NCI-H446 (cell line): ENCODE results near the gene TLE6.
"Not testable (repeated sequence)": the region's sequence is repeated elsewhere in the genome, so short reads cannot be mapped to it uniquely, and the experiment has no call there.

Source experiments
- DNase-seq, 2 experiments: peaks; one replicate each; lab custom pipeline; 2025; lab: John Stamatoyannopoulos, UW

Gene TLE6

DNA sequence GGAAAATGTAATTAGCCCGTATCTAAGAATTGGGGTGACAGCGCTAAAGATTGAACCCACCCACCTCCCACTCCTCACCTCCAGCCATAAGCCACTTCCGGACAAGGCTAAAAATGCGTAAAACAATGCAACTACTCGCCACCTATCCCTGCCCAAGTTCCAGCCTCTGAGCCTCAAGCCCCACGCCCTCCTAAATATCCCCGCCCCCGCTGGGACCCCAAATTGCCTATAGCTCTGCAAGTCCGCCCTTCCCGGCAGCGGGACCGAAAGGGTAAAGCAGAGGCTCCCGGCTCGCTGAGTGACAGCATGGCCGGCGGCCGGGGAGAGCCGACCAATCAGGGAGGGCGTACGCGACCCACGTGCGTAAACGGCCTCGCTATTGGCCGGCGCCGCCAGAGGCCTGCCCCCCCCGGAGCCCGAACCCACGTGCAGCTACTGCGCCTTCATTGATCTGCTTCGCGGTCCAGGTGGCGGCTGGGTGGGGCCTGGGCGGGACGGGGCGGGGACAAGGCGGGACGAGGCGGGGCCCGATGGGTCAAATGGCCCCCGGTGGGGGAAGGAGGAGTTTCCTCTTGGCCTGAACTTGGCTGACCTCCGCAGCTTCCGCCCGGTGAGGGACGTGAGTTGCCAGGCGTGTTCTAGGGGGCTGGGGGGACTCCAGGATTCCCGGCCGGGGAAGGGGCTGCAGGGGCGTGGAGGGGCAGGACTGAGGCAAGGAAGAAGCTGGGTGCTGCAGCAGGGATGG, at the start of gene TLE6:
Gene TLE6, plus strand, starts transcription at position 564 of the 745 bp plus-strand sequence. CDS start 670 bp downstream, outside the sequence.
- DNase-seq = peak; percentile 94 to 99

- no peak for DNase-seq
Measured at GRCh38 chr19:2933490-2933910, 43.9 kb upstream of the TLE6 start.

- DNase-seq = not testable (repeated sequence)
Measured at GRCh38 chr19:2935863-2936262, 41.5 kb upstream of the TLE6 start.

- no peak for DNase-seq
Measured at GRCh38 chr19:2942928-2943640, 34.3 kb upstream of the TLE6 start.

DNA sequence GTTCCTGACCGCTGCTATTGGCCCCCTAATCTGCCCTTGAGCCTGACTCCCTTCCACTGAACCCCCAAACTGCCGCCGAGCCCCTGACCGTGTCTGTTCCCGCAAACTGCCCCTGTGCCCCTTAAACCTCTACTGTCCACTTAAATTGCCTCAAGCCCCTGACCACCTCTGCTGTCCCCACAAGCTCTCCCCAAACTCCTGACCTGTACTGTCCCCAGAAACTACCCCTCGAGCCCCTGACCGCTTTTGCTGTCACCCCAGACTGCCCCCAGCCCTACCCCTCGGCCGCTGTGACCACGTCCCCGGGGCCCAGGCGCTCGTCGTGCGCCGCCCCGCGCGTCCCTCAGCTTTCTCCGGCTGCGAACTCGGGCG, 33.0 kb upstream of the TLE6 start:
- no peak for DNase-seq

DNA sequence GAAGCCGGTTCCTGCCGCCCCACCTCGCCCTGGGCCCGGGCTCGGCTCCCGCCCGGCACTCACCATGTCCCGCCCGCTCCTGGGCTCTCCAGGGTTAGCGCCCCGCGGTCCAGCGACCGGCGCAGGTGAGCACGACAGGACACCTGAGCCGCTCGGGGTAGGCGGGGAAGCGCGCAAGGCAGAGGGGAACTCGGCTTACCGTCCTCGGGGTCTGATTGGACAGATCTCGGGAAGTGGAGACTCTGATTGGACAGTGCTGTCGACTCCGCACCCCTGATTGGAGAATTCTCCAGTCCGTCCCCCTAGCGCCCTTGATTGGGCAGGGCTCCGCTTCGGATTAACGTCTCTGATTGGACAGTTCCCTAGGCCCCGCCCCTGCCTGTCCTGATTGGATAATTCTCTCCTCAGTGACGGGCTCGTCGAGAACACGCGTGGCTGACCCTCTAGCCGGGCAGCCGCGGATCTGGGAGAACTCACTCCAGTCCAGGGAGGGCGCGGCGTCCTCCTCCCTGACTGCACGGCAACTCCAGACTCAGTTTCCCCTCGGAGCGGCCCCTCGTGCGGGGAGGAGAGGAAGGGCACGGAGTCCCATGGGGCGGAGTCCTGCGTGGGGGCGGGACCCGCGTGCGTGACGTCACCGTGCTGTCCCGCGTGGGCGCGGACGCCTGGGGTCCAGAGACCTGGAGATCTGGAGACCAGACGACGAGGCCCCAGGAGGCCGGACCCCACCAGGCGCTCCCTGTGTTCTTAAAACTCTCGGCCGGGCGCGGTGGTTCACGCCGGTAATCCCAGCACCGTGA, 32.4 kb upstream of the TLE6 start, which contains the start of gene ZNF77:
Gene ZNF77, minus strand, starts transcription at position 197 of the 800 bp plus-strand sequence. Its CDS starts 131 bp downstream, at position 66.
- DNase-seq = peak; percentile 99 to 100

GRCh38 chr19:2945575-2946184, 31.7 kb upstream of the TLE6 start:
- DNase-seq = no peak

- no peak for DNase-seq
Measured at GRCh38 chr19:2949939-2950285, 27.5 kb upstream of the TLE6 start.

DNA sequence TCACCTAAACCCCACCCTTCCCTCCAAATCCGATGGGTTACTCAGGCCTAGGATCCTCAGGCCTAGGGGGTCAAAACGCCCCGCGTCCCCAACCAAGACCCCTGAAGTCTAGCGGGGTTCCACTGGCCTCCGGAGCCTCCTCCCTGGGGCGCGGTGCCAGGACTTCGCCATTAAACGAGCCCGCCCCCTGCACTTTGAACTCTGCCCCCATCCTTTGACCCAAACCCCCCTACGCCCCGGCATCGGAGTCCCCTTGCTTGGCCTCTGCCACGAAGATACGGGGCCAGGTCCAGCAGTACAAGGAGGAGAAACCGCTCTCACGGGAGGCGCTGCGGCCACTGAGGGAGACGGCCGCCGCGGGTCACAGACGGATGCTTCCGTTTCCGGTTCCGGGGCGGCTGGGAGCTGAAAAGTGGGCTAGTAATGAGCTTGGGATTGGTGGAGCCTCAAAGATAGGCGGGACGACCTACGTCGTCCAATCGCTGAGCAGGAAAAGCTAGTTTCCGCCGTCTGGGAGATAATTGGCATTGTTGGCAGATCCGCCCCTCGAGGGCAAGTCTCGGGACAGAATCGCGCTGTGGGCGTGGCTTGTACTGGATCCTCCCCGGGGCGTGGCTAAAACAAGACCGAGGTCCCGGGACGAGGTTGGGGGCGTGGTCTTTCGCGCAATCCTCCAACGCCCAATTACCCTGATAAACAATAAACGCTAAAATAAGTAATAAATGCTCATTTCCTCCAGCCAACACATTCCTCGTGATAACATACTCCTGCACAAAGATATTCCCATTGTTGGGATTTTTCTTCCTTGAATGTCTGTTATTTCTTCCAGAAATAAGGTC, 26.9 kb upstream of the TLE6 start:
- DNase-seq = peak; percentile 99 to 100

DNA sequence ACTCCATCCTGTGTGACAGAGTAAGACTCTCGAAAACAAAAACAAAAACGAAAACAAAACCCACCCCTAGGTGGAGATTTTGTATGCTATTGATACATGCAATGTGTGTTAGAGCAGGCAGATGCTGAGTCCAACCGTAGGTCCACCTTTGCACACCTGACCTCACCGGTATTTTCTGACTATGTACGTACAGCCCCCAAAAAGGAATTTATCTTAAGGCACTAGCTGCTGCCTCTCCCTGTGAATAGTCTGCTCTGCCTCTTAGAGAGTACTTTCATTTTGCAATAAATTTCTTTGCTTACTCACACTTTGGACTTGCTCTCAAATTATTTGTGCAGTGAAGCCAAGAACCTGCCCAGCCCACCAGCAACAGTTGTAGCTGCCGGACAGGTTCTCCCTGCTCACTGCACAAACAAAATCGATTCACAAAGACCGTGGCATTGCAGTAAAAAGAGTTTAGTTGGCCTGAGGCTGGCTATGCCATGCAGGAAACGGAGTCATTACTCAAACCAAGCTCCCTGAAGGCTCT, 24.3 kb upstream of the TLE6 start:
- DNase-seq = no peak

DNA sequence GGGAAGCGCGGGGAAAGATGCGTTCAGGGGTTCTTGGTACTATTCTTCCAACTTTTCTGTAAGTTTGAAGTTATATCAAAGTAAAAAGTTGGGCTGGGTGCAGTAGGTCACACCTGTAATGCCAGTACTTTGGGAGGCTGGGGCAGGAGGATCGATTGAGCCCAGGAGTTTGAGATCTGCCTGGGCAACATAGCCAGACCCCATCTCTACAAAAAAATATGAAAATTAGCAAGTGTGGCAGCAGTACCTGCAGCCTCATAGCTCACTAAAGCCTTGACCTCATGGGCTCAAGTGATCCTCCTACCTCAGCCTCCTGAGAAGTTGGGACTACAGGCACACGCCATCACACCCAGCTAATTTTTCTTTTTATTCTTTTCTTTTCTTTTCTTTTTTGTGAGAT, 20.2 kb upstream of the TLE6 start:
- no peak for DNase-seq

DNA sequence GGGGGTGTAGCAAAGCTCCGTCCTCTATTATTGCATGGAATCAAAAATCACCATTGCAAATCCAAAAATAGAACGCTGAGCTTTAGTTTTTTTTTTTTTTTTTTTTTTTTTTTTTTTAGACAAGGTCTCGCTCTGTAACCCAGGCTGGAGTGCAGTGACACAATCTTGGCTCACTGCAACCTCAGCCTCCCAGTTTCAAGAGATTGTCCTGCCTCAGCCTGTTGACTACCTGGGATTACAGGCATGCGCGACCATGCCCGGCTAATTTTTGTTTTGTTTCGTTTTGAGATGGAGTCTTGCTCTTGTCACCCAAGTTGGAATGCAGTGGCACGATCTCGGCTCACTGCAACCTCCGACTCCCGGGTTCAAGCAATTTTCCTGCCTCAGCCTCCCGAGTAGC, 17.2 kb upstream of the TLE6 start:
- no peak for DNase-seq

- peak; percentile 86 to 87 for DNase-seq
Measured at GRCh38 chr19:2962018-2962670, 15.2 kb upstream of the TLE6 start.

GRCh38 chr19:2963122-2963521, 14.2 kb upstream of the TLE6 start:
- no peak for DNase-seq

DNA sequence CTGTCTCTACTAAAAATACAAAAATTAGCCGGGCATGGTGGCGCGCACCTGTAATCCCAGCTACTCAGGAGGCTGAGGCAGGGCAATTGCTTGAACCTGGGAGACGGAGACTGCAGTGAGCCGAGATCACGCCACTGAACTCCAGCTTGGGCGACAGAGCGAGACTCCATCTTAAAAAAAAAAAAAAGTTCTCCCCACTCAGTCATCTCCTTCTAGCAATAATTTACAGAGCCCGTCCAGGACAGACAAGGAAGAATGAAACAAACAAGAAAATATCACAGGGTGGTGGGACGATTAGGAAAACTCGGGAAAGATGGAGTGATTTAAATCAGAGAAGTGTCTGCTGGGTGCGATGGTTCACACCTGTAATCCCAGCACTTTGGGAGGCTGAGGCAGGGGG, 13.7 kb upstream of the TLE6 start:
- DNase-seq = not testable (repeated sequence)

DNA sequence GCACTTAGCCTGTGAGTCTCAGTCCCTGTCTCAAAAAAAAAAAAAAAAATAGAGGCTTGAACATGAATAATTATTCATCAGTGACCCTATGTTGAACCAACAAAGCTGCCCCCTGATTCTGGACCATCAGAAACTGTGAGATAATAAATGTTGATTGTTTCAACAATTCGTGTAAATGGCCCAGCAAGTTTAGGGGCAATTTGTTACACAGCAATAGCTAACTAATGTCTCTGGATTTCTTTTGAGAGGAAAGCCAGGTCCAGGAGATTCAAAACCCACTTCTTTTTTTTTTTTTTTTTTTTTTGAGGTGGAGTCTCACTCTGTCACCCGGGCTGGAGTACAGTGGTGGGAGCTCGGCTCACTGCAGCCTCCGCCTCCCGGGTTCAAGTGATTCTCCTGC, 12.5 kb upstream of the TLE6 start:
- DNase-seq = no peak

DNA sequence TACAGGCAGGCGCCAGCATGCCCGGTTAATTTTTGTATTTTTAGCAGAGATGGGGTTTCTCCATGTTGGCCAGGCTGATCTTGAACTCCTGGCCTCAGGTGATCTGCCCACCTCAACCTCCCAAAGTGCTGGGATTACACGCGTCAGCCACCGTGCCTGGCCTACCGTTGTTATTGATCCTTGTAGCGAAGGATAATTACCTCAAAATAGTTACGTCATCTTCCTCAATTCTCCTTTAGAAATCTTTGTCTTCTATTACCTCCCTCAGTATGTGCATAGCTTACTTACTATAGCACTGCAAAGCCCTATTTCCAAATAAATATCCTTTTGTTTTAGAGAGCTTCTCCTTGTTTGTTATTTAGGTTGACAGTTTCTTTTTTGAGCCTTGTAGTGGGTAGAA, 9.4 kb upstream of the TLE6 start:
- DNase-seq = no peak

DNA sequence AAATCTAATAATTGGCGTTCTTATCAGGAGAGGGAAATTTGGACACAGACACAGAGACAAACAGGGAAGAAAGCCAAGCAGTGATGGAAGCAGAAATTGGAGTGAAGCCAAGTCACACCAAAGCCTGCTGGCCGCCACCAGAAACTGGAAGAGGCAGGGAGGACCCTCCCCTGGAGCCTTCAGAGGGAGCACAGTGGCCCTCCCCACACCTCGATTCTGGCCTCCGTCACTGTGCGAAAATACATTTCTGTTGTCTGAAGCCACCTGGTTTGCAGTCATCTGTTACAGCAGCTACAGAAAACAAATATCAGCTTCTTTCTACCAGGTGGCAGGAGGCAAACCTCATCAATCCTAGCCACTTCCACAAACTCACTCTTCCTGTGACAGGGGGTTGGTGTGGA, 8.3 kb upstream of the TLE6 start:
- peak; percentile 91 to 99 for DNase-seq

DNA sequence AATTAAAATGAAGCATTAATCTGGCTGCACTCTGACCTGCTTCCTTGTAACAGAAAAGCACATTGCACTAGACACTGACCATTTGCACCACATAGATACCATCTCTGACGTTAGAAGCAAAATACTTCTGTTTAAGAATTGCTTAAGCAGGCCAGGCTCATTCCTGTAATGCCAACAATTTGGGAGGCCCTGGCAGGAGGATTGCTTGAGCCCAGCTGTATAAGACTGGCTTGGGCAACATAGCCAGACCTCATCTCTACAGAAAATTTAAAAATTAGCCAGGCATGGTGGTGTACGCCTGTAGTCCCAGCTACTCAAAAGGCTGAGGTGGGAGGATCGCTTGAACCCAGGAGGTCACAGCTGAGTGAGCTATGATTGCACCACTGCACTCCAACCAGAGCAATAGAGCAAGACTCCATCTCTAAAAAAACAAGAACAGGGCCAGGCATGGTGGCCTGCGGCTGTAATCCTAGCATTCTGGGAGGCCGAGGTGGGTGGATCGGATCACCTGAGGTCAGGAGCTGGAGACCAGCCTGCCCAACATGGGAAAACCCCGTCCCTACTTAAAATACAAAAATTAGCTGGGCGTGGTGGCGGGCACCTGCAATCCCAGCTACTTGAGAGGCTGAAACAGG, 7.0 kb upstream of the TLE6 start:
- peak; percentile 12 to 72 for DNase-seq

DNA sequence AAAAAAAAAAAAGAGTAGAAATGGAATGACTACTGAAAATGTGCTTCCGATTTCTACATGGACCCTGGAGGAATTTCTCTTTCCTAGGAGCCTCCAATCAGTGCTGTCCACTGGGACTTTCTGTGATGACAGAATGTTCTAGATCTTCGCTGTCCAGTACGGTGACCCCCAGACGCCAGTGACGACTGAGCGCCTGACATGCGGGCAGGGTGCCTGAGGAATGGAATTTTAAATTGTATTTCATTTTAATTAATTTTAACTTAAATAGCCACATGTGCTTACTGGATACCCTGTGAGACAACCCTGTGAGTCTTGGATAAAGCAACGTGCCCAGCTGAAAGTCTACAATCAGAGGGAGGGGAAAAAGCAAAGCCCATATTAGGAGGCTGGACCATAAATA, 4.1 kb upstream of the TLE6 start:
- DNase-seq = no peak
